Activated CD8-positive, alpha-beta memory T cell treated with anti-CD3 and anti-CD28 coated beads for 36 hours (primary cell): ENCODE results near the gene RRAD. TPM values are rescaled to one million over a fixed set of nuclear protein-coding genes. Genes with fewer than 3 reads are reported as not detected.

Experiments
- CTCF ChIA-PET: fragments of 350-600 bp; sonication (Branson Sonifier 250); formaldehyde crosslinking; loops from one replicate; lab custom pipeline; 2021; ENCODE audit warnings: antibody characterized with exemption; lab: Charles Lee
- POLR2A ChIA-PET: fragments of 350-600 bp; sonication (Branson Sonifier 250); formaldehyde crosslinking; loops from one replicate; lab custom pipeline; 2021; ENCODE audit warnings: antibody characterized with exemption; lab: Charles Lee
- total RNA-seq, 2 experiments: library from RNA; stranded (reverse); gene quantifications; one replicate each; pipeline ENCODE4 v1.2.3, GENCODE V29; 2021

RRAD gene
- total RNA-seq, 2 experiments from 2014 or later: 0.32 to 0.50 TPM

DNA sequence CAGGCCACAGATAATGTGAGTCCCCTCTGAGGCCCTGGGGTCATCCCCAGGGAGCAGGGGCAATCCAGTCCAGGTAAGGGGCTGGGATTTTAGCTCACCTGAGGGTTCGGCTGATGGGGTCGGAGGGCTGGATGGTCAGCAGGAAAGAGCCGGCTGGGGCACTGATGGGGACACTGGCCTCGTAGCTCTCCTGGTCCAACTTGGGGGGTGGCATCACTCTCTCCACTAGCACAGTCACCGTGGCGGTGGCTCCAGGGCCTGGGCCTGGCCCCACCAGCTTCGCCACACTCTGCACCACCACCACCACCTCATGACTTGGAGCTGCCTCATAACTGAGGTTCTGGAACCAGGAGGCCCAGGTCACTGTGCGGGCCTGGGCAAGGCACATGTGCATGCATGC is 13.5 kb downstream of the RRAD start:
- ChIA-PET CTCF (interaction anchor here (0.9 to 1.3 kb wide), 3 partner anchors 17 to 44 kb away, joined by 3 read pairs; no protein-coding TSS in a partner anchor), POLR2A (no interaction called here)

DNA sequence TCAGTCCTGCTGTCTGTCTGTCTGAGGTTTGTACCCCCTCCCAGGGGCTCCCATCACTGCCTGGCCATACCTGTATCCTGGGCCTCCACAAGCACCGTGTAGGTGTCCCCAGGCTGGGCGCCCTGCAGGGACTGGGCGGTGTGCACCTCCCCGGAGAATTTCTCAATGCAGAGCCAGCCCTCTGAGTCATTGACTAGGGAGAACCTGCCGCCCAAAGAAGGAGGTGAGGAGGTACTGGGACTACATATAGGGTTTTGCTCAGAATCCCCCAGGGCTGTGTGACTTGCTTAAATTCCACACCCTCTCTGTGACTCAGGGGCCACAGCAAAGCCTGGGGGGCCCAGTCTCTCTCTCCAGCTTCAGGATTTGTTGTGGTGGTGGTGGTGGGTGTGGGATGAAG is 14.2 kb downstream of the RRAD start:
- ChIA-PET POLR2A (no interaction called here), CTCF (interaction anchor here (1.1 to 1.5 kb wide), 3 partner anchors 11 to 18 kb away, joined by 3 read pairs; no protein-coding TSS in a partner anchor)

DNA sequence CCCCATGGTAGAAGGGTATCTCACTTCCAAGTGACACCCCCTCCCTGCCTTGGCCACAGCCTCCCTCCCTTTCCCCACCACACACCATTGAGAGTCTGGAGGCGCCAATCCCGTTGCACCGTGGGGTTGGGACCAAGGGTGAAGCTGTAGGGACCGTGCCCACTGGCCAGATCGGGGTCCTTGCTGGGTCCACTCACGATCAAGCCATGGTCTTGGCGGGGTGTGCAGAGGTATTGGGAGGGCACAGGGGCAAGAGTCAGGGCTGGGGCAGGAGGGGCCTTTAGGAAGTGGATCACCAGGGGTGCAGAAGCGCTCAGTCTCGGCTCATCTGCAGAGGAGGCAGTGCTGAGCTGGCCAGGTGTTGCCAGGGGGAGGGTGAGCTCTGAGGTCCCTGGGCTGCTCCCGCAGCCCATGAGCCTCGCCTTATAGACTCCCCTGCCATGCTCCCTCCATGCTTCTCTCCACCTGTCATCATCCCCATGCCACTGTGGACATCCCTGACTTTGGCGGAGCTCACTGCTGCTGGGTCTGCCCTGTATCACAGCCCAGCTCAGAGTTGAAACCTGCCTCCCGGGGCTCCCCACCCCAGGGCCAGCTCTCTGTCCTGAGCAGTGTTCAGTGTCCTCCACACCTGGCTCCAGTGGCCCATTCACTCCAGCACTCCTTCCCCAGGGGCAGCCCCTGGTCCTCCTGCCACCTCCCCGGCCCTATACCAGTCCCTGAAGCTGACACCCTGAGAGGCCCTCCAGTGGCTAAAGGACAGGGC is 15.0 kb downstream of the RRAD start:
- CTCF ChIA-PET: interaction anchor here (1.0 to 2.2 kb wide), 5 partner anchors 10 to 42 kb away, joined by 3 to 8 read pairs (median 3); no protein-coding TSS in a partner anchor
- POLR2A ChIA-PET: no interaction called here

DNA sequence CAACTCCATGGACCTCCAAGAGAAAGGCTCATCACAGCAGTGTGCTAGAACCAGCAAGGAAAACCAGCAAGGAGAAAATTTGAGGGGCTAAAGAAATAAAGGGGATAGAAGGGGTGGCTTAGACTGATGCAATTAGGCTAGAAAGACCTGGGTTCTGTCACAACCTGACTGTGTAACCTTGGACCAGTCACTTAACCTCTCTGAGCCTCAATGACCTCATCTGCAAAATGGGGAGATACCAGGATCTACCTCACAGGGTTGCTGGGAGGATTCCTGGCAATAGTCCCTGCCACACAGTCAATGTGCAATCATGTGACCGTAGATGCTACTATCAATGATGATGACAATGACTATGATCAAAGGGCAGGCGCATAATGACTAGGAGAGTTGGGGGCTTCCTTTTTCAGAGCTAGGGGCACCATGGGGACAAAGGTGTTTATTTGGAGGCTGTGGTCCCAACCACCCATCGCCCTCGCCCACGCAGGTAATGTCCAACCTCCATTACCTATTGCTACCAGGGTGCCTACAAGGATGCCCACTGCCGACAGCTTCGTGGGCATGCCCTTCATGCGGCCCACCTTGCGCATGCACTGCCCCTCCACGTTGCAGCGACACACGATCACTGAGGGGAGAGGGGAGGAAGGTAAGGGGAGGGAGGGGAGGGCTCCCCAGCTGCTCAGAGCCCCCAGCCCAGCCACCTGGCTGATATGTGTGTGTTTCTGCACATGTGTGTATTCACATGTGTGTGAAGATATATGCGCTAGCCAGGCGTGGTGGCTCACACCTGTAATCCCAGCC is 16.4 kb downstream of the RRAD start:
- ChIA-PET CTCF (interaction anchor here (1.5 to 2.2 kb wide), 2 partner anchors 13 to 41 kb away, joined by 7 to 8 read pairs; no protein-coding TSS in a partner anchor), POLR2A (no interaction called here)

DNA sequence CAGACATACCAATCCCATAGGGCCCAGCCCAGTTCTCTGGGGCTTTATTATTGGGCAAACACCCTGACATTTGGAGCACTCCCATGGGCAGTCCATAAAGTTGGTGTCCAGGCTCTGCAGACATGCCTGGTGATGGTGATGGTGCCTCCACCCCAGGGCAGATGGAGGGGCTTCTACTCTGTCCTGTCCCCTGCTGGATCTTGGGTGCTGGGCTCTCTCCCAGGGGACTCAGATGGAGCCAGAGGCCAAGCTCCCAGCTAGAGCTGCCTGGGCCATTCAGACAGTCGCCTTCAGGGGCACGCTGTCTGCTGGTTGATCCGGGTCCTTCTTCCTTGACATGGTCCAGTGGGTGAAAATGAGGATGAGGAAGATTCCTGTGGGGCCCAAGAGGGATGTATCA is 17.2 kb downstream of the RRAD start:
- CTCF ChIA-PET: interaction anchor here (1.8 kb wide), 1 partner anchor 13 kb away, joined by 4 read pairs; no protein-coding TSS in a partner anchor

DNA sequence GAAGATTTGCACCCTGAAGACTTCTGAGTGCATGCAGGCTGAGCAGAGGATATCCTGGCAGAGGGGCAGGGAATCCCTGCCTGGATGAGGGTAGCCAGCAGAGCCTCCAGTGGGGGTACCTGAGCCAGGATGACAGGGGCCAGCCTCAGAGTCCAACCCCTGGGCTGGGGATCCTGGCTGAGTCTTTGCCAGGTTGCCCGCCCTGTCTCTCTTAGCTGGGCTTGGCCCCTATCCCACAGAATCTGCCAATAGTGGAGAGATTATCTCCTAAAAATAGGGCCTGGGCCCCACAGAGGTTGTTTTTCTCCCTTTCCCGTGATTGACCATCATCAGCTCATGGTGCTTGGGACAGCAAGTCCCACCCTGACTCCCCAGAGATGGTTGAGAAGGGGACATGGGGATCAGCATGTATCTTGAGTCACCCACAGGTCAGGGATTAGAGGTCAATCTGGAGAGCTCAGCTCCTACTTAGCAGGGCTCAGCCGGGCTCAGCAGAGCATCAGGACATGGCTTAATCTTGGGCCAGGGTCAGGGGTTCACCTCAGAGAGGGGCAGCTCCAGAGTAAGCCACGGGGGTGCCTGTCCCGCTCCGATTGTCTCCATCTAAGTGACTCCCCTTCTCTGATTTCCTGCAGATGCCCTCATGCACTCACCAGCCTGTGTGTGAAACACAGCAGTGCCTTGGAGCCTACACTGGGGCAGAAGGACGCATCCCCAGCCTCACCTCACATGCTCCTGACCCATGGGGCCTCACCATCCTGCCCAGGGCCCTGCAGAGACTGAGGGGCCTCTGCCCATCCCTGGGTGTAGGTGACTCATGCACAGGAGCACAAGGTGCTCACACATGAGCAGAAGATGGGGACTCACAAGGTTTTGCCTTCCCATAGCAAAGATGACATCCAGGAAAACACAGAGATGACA is 18.2 kb downstream of the RRAD start:
- CTCF ChIA-PET: interaction anchor here (1.4 to 1.8 kb wide), 3 partner anchors 12 to 15 kb away, joined by 3 to 5 read pairs (median 4); partner anchors contain the start of gene CDH16
- POLR2A ChIA-PET: no interaction called here

More for the DNA sequence above, 17.2 kb downstream of the RRAD start:
- POLR2A ChIA-PET: no interaction called here

DNA sequence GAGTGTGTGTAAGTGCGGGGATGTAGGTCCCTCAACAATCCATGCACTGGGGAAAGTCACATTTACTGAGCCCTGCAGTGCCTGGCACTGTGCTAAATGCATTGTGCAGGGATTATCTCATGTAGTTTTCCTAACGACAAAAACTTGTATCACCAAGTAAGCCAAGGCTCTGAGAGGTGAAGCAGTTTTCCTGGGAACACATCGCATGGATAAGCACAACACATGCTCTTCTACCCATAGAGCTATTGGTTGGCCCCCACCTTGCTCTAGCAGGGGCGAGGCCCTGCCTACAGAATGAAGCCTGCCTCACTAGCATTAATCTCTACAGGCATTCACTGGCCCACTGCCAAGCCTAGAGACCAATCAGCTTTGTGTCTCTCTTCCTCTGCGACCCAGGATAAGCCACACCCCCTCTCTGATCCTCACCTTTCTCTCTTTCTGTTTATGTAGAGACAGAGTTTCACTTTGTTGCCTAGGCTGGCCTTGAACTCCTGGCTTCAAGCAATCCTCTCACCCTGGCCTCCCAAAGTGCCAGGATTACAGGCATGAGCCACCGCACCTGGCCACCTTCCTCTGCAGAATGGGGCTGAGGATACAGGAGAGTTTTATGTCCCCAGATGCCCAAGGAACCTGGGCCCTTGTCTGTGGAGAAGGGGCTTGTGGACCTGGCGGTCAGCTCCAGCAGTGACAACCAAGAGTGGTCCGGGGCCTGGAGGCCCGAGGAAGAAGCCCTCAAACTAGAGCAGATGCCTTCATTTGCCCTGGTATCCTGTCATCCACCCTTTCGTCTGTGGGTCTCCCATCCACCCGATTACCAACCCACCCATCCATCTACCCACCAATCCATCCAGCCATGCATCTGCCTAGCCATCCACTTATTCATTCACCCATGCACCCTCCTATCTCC is 19.4 kb downstream of the RRAD start:
- ChIA-PET CTCF (interaction anchor here (0.5 to 2.7 kb wide), 4 partner anchors 11 to 361 kb away, joined by 3 to 12 read pairs (median 4); partner anchors contain the start of gene CDH16), POLR2A (no interaction called here)

DNA sequence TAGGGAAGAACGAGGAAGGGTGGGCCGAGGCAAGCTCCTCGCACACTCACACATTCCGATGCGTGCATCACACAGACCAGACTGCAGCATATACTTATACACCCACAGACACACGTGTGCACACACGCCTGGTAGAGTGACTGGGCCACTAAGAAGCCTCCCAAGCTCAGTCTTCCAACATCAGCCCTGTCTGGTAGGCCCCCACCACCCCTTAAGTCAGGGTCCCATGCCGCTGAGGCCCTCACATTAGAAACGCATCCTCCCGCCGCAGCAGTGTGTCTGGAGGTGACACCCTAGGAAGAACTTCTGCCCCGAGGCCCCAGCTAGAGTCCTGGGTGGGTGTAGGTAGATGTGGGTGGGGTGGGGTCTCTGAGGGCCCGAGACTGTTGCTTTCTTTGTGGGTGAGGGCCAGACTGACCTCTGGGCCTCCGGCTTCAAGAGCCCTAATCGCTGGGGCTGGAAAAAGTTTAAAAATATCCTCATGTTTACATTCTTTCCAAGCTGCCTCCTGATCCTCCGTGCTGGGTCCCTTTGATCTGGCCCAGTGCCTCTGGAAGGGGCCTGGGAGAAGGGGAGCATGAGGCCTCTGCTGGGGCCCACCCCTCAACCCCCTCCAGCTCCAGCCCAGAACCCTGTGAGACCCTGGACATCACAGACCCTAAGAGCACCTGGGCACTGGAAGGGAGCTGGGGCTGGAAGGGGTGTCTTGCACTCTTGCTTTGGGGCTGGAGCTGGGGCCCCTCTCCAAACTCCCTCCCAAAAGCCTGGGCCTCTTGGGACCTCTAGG is 20.3 kb downstream of the RRAD start:
- CTCF ChIA-PET: interaction anchor here (0.5 to 2.7 kb wide), 5 partner anchors 10 to 362 kb away, joined by 3 to 12 read pairs (median 3); no protein-coding TSS in a partner anchor

DNA sequence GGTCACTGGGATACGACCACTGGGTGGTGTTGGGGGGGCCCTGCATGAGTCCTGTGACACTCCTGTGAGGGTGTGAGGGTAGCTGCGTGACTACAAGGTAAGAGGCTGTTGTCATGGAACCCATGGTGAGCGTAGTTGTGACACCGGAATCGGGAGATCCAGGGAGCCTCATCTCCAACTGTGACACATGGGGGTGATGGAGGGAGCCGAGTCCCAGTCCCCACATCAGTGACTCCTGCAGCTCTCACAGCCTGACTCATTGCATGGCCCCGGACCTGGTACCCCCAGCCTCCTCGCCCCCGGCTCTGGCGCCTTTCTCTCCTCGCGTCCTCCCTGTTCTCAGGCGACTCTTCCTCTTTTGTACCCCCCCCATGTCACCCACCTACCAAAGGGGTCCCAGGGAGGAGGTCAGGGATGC is 20.9 kb downstream of the RRAD start:
- POLR2A ChIA-PET: no interaction called here

More for the DNA sequence above, 20.3 kb downstream of the RRAD start:
- POLR2A ChIA-PET: no interaction called here

DNA sequence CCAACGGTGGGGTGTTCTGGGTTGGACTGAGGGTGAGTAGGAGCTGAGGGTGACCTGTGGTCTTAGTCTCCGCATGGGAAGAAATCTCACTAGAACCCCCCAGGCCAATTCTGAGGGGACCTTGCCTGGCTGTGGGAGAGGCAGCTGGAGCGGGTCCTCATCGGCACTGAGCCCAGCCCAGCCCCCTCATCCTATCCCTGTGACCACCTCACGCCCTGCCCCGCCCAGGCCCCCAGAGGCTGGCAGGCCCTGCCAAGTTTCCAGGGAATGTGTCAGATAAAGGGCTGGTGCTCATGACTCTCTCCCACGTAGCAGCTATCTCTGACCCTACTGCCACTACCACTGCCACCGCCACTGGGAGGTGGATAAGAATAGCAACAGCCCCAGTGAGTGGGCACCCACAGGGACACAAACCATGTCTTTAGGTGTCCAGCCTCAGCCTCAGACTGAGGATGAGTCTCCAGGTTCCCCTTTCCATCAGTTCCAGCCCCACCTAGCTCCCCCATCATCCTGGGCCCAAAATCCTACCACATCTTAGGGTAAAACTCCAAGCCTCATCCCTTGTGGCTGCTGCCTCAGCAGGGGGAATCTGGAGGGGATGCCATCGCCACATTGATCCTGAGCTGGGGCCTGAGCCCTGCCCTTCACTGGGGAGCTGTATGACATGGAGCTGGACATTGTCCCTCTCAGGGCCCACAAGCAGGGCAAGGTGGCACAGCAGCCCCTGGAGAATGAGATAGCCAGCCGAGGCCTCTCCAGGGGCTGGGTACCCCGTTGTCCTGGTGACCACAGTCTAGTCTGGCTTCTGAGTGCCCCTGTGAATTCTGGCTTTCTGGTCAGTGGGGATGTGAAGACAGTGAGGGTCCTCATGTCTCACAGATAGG is 21.5 kb downstream of the RRAD start:
- ChIA-PET CTCF (interaction anchor here (0.7 to 2.7 kb wide), 3 partner anchors 8 to 35 kb away, joined by 3 to 12 read pairs (median 3); no protein-coding TSS in a partner anchor), POLR2A (no interaction called here)

More for the DNA sequence above, 20.9 kb downstream of the RRAD start:
- CTCF ChIA-PET: interaction anchor here (0.7 to 2.7 kb wide), 3 partner anchors 9 to 36 kb away, joined by 3 to 12 read pairs (median 3); no protein-coding TSS in a partner anchor

DNA sequence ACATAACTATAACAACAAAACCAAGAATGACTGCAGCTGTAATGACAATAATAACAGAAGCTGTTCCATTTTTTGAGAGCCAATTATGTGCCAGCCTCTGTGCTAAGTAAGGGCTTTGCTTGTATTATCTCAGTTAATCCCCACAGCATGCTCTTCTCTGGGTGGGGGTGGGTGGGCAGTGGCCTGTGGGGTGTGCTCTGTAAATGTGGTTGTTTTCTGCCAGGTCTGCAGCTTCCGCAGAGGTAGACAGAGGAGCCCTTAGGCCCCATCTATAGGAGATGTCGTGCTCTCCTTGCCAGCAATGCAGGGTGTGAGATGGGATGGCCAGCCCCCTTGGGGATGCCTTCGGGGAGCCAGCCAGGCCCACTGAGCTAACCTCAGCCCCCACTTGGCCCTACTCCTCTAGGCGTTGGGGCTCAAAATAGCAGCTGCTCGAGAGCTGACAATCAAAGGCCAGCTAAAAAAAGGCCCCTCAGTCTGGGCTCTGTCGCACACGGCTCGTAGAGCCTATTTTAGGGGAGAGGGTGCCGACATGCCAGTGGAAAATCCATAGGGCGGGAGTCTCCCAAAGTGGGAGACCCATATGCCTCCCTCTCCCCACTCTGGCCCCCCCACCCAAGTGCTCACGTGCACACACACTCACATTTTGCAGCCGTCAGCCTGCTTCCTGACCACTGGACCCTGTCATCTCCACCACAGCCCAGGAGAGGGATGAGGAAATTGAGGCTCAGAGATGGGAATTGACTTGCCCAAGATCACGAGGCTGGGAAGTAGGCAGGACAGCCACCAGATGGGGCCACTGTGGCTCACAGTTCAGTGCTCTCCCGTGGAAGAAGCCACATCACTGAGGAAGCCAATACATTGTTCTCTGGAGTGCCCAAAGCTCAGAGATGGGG is 22.4 kb downstream of the RRAD start:
- ChIA-PET POLR2A (interaction anchor here (0.7 kb wide), 1 partner anchor 10 kb away, joined by 5 read pairs; no protein-coding TSS in a partner anchor), CTCF (interaction anchor here (2.7 kb wide), 1 partner anchor 8 kb away, joined by 12 read pairs; no protein-coding TSS in a partner anchor)

DNA sequence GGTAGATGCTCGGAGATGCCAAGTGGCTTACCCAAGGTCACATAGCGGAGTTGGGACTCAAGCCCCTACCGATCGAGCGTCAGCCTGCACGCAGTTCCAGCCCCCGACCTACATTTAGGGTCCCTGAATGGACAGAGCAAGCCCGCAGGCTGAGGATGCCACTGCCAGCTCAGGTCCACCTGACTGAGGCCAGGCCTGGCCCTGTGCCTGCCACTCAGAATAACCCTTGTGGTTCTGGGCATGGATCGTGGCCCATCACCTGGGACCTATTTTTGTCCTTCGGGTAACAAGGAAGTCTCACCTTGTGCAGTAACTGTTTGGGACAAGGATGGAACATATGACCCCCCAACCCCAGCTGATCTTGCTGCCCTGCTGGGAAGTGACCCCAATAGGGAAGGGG is 23.7 kb downstream of the RRAD start:
- ChIA-PET CTCF (no interaction called here), POLR2A (interaction anchor here (0.7 kb wide), 1 partner anchor 9 kb away, joined by 5 read pairs; no protein-coding TSS in a partner anchor)

DNA sequence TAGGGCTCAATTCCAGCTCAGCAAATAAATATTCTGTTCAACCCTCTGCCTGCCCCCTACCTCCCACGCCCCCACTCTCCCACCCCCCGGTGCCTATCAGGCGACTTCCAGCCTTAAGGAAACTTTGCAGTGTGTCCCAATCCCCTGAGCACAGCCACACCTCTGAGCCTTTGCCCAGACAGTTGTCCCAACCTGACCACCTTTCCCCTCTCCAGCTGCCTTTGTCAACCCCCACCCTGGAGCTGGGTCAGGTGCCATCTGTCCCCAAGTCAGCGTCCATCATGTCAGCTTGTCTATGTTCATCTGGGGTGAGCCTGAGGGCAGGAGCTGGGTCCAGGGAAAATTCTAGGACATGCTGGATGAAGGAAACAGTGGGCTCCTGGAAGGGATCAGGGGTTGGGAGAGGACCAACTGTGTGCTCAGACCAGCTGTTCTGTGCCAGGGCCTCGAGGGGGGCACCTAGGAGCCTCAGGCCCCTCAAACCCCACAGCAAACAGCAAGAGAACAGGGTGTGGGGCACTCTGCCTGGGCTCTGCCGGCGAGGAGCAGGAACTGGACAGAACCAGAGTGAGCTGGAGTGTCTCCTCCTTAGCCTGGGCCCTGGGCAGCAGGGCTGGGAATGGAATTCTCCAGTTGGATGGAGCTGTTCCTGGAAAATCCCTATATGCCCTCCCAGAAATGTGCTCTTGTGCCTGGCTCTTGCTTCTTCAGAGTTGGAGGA is 24.5 kb downstream of the RRAD start:
- CTCF ChIA-PET: interaction anchor here (0.8 to 1.2 kb wide), 2 partner anchors 10 to 42 kb away, joined by 3 read pairs; no protein-coding TSS in a partner anchor
- POLR2A ChIA-PET: no interaction called here
